SJCRH30 (cell line): Measurements from ENCODE around the gene PHETA2. TPM values are rescaled to one million over a fixed set of nuclear protein-coding genes. Genes with fewer than 3 reads are reported as not detected.
"Not testable (repeated sequence)": the region's sequence is repeated elsewhere in the genome, so short reads cannot be mapped to it uniquely, and the experiment has no call there.

ENCODE experiments used
- DNase-seq, 2 experiments: peaks; one replicate each; pipeline ENCODE4 v3.0.0-alpha.2; 2015 to 2020
- H3K27ac ChIP-seq: fragments of 250-450 bp; sonication (Bioruptor Pico); 2 replicates; pipeline ENCODE4 v1.5.1; 2020; ENCODE audit warnings: mild to moderate bottlenecking, moderate library complexity
- H3K27me3 ChIP-seq: fragments of 250-450 bp; sonication (Bioruptor Pico); 2 replicates; pipeline ENCODE4 v1.5.1; 2020; ENCODE audit warnings: mild to moderate bottlenecking, moderate library complexity
- H3K36me3 ChIP-seq: fragments of 250-450 bp; sonication (Bioruptor Pico); 2 replicates; pipeline ENCODE4 v1.5.1; 2020; ENCODE audit warnings: mild to moderate bottlenecking, moderate library complexity
- H3K4me1 ChIP-seq: fragments of 250-450 bp; sonication (Bioruptor Pico); 2 replicates; pipeline ENCODE4 v1.5.1; 2020; ENCODE audit warnings: mild to moderate bottlenecking, moderate library complexity
- H3K4me3 ChIP-seq: fragments of 250-450 bp; sonication (Bioruptor Pico); 2 replicates; pipeline ENCODE4 v1.5.1; 2020; ENCODE audit warnings: mild to moderate bottlenecking, moderate library complexity
- H3K9me3 ChIP-seq: fragments of 250-450 bp; sonication (Bioruptor Pico); replicated peaks from 2 replicates; pipeline ENCODE4 v1.5.1; 2020; ENCODE audit warnings: mild to moderate bottlenecking, moderate library complexity
- total RNA-seq: library from RNA; depleted of rRNA; stranded (reverse); fragments of >200 nt; shearing (Covaris generic); gene quantifications from 2 replicates; pipeline ENCODE4 v1.2.3, GENCODE V29; 2014

PHETA2 gene
- total RNA-seq, 1 experiment from 2014 or later: not detected

DNA sequence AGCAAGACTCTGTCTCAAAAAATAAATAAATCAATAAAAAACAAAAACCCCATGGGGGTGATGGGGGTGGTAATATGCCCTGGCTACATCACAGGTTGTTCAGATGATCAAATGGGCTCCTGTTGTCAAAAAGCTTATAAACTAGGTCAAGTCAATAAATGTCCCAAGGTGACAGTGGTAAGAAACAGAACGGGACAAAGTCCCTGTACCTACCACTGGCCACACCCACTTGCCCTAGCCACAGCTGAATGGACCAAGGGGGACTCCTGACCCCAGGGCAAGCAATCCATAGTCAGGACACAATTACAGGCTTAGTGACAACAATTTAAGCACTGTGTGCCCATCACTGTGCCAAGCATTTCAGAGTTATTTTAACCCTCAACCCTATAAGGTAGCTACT lies 9.4 kb upstream of the PHETA2 start:
- no peak for DNase-seq
- Histone ChIP-seq H3K27ac (no peak overlapping the region), H3K36me3 (no peaks in the 10 kb centered on the region)

GRCh38 chr22:42065438-42066125 lies 8.5 kb upstream of the PHETA2 start:
- Histone ChIP-seq H3K27ac (no peak overlapping the region), H3K4me1 (no peaks in the 10 kb centered on the region), H3K4me3 (no peak overlapping the region), H3K9me3 (no peaks in the 10 kb centered on the region), H3K36me3 (no peaks in the 10 kb centered on the region), H3K27me3 (no peaks in the 10 kb centered on the region)
- DNase-seq: no peak

More for the DNA sequence above, 9.4 kb upstream of the PHETA2 start:
- no peak overlapping the region for H3K4me3 ChIP-seq
- no peaks in the 10 kb centered on the region for H3K27me3 ChIP-seq
- H3K4me1 ChIP-seq: no peaks in the 10 kb centered on the region
- H3K9me3 ChIP-seq: no peaks in the 10 kb centered on the region

DNA sequence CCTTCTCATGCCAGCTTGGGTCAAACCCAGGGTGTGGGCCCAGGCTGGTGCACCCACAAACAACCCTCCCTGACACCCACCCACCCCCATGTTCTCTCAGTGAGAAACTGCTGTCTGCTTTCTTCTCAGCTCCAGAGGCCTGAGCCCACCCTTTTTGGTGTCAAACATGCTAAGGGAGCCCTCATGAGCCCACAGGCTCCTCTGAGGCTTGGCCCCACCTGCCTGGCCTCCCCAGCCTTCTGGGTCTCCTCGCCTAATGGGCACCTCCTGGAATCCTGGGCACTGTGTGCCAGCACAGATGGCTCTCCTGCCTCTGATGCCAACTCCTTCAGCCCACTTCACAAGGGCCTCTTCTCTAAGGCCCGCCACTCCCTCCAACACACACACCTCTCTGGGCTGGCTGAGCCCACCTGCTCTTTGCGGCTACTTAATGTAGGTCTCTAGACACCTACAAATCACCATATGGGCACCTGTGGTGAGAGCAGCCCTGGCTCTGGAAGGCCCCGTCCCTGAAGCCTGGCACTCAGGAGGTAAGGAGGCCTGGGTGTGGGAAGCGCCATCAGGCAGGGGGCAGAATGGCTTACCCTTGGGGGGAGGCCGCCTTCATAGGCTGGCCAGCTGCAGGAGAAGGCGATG lies 7.8 kb upstream of the PHETA2 start:
- Histone ChIP-seq H3K4me1 (no peaks in the 10 kb centered on the region), H3K27me3 (no peaks in the 10 kb centered on the region), H3K9me3 (no peaks in the 10 kb centered on the region), H3K36me3 (no peaks in the 10 kb centered on the region), H3K27ac (no peak overlapping the region), H3K4me3 (no peak overlapping the region)
- DNase-seq: no peak

GRCh38 chr22:42066937-42067336 lies 7.1 kb upstream of the PHETA2 start:
- H3K36me3 ChIP-seq: no peaks in the 10 kb centered on the region
- no peaks in the 10 kb centered on the region for H3K4me1 ChIP-seq
- no peaks in the 10 kb centered on the region for H3K27me3 ChIP-seq
- DNase-seq: no peak
- H3K9me3 ChIP-seq: no peaks in the 10 kb centered on the region
- H3K4me3 ChIP-seq: no peak overlapping the region
- H3K27ac ChIP-seq: no peak overlapping the region

GRCh38 chr22:42067671-42068251 lies 6.3 kb upstream of the PHETA2 start:
- no peak for DNase-seq
- H3K27me3 ChIP-seq: no peaks in the 10 kb centered on the region
- H3K27ac ChIP-seq: no peak overlapping the region
- H3K36me3 ChIP-seq: no peaks in the 10 kb centered on the region
- H3K4me1 ChIP-seq: no peaks in the 10 kb centered on the region
- H3K9me3 ChIP-seq: no peaks in the 10 kb centered on the region
- no peak overlapping the region for H3K4me3 ChIP-seq

DNA sequence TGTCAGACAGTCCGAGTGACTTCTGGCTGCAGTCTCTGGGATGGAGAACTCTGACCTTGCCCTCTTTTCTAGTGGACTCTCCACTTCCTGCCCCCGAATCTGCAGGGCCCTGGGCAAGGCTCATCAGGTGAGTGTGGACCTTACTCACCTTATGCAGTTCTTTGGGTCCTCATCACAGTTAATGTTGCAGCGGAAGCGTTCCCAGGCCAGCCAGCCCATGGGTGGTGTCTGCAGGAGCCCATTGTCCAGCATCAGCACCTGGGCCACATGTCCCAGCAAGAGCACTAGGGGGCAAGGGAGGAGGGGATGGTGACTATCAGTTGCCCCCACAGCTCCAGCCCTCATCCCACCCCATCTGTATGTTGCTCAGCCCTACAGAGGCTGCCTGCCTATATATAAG lies 5.8 kb upstream of the PHETA2 start:
- Histone ChIP-seq H3K4me1 (no peaks in the 10 kb centered on the region), H3K27me3 (no peaks in the 10 kb centered on the region), H3K4me3 (no peak overlapping the region), H3K9me3 (no peaks in the 10 kb centered on the region), H3K27ac (no peak overlapping the region), H3K36me3 (no peaks in the 10 kb centered on the region)
- DNase-seq: no peak

- Histone ChIP-seq H3K4me1 (no peaks in the 10 kb centered on the region), H3K27ac (peak overlapping the region; percentile 49; the same call in 1 of the 2 replicates), H3K36me3 (no peaks in the 10 kb centered on the region), H3K9me3 (no peaks in the 10 kb centered on the region), H3K27me3 (no peaks in the 10 kb centered on the region), H3K4me3 (peak overlapping the region; percentile 60)
- no peak for DNase-seq
Measured at GRCh38 chr22:42069801-42070516, 4.1 kb upstream of the PHETA2 start.

DNA sequence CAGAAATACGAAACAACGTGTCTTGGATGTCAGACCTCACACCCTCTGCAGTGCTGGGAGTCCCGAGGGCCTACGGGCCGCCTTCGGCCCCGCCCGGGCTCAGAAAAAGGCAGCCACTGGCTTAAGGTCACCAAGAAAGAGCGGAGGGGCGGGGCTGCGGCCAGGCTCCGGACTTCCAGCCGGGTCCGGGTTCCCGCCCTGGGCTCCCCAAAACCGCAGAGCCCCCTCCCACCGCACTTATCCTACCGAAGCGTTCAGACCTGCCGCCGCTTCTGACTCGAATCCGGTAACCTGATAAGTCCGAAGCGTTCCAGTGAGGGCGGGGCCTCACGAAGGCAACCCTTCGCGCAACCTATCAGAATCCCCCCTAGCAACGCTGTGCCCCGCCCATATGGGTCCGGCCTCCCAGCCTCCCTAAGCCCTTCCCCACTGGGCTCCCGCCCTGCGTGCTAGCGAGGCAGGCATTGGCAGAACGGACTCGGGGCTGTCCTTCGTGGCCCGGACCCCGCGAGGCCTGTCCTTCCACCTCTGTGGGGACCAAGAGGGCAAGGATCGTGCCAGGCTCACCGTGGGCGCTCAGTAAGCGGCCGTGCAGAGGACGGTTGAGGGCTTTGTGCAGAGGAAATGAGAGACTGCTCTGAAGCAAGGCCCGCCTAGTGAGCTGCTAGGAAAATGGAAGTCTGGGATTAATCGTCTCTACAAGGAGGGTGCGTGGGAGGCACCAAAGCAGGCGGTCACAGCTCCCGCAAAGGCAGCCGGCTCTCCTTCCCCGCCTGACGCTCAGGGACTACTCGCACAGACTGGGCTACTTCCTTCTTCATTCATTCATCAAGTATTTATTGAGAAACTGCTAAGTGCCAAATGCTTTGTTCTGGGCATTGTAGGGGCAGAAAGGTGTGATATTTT lies 3.3 kb upstream of the PHETA2 start, which contains the start of gene NAGA:
NAGA (minus strand) TSS at position 296 of the 906 bp plus-strand sequence. CDS start 515 bp downstream, outside the sequence.
- no peaks in the 10 kb centered on the region for H3K27me3 ChIP-seq
- peak within 1 kb of the TSS; percentile 49 for H3K27ac ChIP-seq
- peak within 1 kb of the TSS; percentile 60 for H3K4me3 ChIP-seq
- no peaks in the 10 kb centered on the region for H3K4me1 ChIP-seq
- H3K36me3 ChIP-seq: no peaks in the 10 kb centered on the region
- no peaks in the 10 kb centered on the region for H3K9me3 ChIP-seq
- peak; percentile 96 to 97 for DNase-seq

DNA sequence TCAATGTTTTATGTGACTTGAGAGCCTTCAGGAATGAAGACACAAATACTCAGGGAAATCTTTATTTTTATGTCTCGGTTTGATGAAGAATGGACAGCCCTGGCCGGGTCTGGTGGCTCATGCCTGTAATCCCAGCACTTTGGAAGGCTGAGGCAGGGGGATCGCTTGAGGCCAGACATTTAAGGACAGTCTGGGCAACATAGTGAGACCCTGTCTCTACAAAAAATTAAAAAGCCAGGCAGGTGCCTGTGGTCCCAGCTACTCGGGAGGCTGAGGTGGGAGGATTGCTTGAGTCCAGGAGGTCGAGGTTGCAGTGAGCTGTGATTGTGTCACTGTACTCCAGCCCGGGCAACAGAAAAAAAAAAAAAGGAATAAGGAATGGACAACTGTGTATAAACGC lies 2.5 kb upstream of the PHETA2 start:
- DNase-seq, H3K27ac ChIP-seq, H3K36me3 ChIP-seq, H3K27me3 ChIP-seq, H3K4me1 ChIP-seq, H3K9me3 ChIP-seq: not testable (repeated sequence)
- H3K4me3 ChIP-seq: peak overlapping the region; percentile 60

GRCh38 chr22:42072606-42073330 lies 1.3 kb upstream of the PHETA2 start:
- H3K27ac ChIP-seq: no peak overlapping the region
- H3K4me3 ChIP-seq: no peak overlapping the region
- H3K4me1 ChIP-seq: no peaks in the 10 kb centered on the region
- no peaks in the 10 kb centered on the region for H3K9me3 ChIP-seq
- no peaks in the 10 kb centered on the region for H3K27me3 ChIP-seq
- no peaks in the 10 kb centered on the region for H3K36me3 ChIP-seq
- DNase-seq: no peak

DNA sequence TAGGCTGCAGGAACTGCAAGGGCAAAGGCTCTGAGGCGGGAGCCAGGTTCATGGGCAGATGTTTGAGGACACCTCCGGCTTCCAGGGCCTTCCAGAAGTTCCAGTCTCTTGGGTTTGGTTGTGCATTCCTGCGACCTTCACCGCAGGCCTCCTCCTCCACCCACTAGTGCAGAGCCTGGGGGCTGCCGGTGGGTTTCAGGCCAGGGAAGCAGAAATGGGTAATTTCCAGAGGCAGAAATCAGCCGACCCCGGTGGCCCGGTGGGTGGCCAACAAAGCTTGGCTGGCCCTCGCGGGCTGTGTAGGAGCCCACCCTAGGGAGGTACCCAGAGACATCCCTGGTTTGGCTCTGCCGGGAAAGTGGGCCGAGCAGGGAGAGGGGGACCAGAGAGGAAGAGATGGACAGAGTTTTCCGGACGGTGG lies 417 bp upstream of the PHETA2 start:
- peaks cover 5% of the 10 kb centered on the region; the same call in 1 of the 2 replicates for H3K4me1 ChIP-seq
- H3K9me3 ChIP-seq: no peaks in the 10 kb centered on the region
- DNase-seq: no peak
- no peak overlapping the region for H3K4me3 ChIP-seq
- H3K27ac ChIP-seq: no peak overlapping the region
- no peaks in the 10 kb centered on the region for H3K27me3 ChIP-seq
- no peaks in the 10 kb centered on the region for H3K36me3 ChIP-seq

- no peak overlapping the region for H3K27ac ChIP-seq
- H3K9me3 ChIP-seq: no peaks in the 10 kb centered on the region
- H3K27me3 ChIP-seq: no peaks in the 10 kb centered on the region
- no peaks in the 10 kb centered on the region for H3K36me3 ChIP-seq
- no peak overlapping the region for H3K4me3 ChIP-seq
- DNase-seq: no peak
- peaks cover 5% of the 10 kb centered on the region; the same call in 1 of the 2 replicates for H3K4me1 ChIP-seq
Measured at GRCh38 chr22:42074846-42075676, 1.0 kb downstream of the PHETA2 start.
